NCI-H69 (cell line): ENCODE data around the gene TMEM212.
"Not testable (repeated sequence)": the region's sequence is repeated elsewhere in the genome, so short reads cannot be mapped to it uniquely, and the experiment has no call there.

Experiments used
- DNase-seq: peaks from one replicate; lab custom pipeline; 2025; lab: John Stamatoyannopoulos, UW

TMEM212 gene

GRCh38 chr3:171834461-171834801, 8.7 kb upstream of the TMEM212 start:
- DNase-seq: no peak

DNA sequence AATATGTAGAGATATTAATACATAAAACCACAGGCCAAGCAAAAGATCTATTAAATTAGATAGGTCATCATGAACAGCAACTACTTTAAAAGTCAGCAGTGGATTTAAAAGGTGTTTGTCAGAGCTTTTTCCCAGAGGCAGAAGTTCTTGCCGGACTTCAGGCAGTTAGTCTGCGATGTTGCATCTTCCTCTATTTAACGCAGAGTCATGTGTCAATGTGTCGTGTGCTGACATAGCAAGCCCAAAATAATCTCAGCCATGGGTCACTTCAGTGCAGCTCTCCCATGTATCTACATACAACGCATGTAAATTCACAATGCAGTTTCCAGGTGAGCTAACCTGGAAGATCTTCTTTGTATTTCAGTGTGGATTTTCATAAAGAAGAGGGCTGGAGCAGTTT, 8.0 kb upstream of the TMEM212 start:
- no peak for DNase-seq

DNA sequence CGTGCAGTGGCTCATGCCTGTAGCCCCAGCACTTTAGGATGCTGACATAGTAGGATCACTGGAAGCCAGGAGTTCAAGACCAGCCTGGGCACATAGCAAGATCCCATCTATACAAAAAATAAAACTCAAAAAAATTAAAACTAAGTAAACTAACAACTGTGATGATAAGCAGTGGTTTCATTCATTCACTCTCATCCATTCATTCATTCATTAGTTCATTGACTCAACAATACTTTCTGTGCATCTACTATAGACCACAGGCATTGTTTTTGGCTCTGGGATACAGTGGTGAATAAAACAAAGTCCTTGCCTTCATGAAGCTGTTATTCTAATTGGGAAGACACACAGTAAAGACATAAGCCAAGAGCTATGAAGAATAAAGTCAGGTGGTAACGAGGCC, 7.5 kb upstream of the TMEM212 start:
- DNase-seq: no peak

- no peak for DNase-seq
Measured at GRCh38 chr3:171836855-171837254, 6.3 kb upstream of the TMEM212 start.

DNA sequence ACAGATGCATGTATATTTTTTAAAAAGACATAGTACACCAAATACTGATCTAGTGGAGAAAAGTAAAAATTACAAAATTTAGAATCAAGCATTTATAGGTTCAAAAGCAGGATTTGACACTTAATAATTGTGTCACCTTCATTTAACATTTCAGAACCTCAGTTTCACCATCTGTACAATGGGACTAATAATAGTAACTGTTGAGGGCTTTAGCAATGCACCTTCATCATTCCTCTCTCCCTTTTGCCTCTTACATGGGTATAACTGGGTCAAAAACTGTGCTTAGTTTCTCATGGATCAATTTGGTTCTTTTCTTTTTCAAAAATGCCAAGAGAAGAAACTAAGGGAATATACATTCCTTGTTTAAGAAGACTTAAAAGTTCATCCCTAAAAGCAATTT, 5.5 kb upstream of the TMEM212 start:
- no peak for DNase-seq

DNA sequence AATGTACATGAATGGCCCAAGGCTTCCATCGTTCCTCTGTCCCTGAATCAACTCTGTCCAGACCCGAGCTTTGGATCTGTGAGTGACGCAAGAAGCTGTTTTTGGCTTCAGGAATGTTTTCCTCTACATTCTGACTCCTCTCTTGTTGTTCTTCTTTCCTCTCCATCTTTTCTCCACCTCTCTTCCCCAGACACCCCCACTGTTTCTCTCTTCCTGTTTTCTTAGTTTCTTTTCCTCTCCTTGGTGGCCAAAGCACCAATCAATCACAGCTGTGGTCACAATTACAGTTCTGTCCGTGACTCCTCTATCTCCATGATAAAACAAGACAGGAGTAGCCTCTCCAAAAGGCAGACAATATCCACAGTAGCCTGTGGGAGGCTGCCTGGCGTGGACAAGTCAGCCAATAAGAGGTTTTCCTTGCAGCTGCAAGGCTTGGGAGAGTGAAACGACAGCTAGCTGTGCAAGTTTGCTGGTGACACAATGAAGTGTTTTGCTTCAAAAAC, 4.9 kb upstream of the TMEM212 start:
- peak; percentile 21 for DNase-seq

DNA sequence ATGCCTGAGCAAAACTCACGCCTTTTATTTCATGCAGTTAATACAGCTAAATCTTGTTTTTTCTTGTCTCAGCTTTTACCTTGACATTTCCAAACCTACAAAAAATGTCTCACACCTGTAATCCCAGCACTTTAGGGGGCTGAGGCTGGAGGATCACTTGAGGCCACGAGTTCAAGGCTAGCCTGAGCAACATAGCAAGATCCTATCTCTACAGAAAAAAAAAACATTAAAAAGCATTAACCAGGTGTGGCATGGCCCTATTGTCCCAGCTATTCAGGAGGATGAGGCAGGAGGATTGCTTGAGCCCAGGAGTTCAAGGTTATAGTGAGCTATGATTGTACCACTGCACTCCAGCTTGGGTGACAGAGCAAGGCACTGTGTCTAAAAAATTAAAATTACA, 3.9 kb upstream of the TMEM212 start:
- DNase-seq: no peak

DNA sequence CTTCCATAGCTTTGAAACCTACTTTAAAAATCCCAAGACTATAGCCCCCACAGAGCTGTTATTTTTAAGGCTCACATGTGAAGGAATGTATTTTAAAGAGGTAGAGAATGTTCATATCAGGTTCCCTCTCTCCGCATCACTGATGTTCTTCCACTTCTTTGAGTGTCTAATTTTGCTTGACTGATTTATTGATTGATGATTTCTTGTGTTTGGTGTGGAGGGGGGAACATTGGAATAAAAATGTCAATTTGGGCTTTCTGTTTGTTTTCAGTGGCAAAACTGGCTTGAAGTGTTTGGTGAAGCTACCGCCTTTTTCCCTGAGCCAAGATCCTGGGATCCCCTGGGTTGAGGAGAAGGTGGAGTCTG, 2.7 kb upstream of the TMEM212 start:
- DNase-seq: no peak

DNA sequence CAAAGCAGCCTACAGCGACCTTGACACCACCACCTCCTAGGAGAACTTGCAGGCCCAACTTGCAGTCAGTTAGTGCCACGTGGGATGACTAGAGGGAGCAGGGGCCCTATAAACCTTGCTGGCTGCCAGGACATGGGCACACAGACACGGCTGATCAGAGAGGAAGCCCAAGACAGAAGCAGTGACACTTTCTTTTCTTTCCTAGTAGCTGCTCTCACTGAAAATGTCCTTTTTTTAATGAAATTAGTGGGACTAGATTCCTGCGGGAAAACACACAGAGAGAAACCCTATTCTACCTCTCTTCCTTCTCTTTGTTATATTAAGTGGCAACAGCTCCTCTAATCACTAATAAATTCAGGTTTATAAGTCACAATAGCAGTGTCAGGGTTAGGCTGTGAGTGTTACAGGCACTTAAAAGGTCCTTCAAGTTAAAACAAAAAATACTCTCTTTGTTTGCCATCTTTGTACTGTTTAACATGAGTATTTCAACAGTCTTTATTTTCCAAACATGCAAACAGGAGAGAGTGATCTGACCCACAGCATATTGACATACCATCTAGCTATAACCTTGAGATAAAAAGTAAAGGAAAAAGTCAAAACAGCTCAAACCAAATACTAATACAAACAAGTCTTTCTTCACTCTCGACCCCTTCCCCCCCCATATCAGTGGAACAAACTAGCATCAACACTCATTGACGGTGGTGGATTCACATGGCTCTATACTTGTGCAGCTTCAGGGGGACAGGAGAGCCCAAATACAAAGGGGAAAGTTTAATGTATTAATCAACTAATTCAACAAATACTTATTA, 2.1 kb upstream of the TMEM212 start:
- DNase-seq: no peak

DNA sequence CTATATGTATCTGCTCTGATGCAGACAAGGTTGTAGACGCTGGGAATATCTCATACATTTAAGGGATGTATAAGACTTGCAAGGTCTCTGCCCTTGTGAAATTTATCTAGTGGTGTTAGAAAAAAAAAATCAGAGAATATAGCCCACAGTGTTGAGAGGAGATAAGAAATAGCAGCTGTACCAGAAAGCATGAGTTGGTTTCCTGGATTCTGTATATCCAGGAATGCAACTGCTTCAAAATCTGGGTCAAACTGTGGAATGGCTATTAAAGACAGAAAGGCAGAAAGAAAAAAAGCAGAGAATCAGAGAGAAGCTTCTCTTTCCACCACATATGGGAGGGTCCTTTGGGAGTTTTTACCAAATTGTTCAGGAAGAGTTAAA, 1.5 kb upstream of the TMEM212 start:
- no peak for DNase-seq

DNA sequence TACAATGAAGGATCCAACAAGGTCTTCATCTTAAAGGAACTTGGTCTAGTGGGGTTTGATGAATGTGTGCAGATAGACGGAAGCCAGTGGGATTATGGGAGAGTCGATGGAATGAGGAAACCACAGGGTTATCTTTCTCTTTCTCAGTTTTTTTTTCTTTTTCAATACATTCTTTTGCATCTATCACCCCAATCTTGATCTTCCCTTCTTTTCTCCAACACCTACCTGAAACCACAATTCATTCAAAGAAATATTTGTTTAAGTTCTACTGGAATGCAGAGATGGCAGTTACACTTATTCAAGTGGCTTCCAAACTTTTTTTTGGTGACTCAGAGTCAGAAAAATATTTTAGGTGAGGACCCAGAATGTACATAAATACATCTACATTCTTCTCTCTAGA, 1.7 kb downstream of the TMEM212 start:
- no peak for DNase-seq

DNA sequence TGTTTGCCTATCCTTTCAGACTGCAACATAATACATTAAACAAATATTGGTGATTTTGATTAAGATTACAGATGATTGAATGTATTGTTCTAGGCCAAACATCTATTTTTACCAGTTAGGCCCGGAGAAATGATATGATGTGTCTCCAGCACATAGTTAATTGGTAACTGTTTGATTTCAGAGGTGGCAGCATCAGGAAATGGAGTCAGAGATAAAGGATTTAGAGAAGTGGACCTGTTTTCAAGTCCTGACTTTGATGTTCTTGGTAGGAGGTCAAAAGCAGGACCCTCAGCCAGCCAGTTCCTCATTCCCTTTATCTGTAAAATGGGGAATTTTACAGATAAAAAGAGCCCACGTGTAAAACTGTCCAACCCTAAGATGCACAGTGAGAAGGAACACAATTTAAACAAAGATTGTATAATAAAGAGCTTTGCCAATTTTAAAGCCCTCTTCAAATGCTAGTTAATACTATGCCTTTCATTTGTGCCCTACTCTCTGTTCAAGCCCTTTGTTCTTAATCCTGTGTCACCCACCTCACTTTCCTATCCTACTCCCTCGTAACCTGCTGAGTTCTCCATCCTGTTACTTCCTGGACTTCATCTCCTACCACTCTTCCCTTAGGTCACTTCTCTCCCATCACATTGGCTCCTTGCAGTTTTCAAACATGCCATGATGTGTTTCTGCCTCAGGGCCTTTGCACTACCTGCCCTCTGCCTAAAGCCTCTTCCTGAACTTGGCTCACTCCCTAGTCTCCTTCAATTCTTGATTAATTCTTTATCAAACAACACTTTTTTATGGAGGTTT, 2.5 kb downstream of the TMEM212 start:
- no peak for DNase-seq

GRCh38 chr3:171846597-171846996, 3.4 kb downstream of the TMEM212 start:
- DNase-seq: no peak

GRCh38 chr3:171847133-171847532, 4.0 kb downstream of the TMEM212 start:
- DNase-seq: no peak

GRCh38 chr3:171847595-171848259, 4.6 kb downstream of the TMEM212 start:
- DNase-seq: no peak

- DNase-seq: no peak
Measured at GRCh38 chr3:171849617-171850319, 6.6 kb downstream of the TMEM212 start.

DNA sequence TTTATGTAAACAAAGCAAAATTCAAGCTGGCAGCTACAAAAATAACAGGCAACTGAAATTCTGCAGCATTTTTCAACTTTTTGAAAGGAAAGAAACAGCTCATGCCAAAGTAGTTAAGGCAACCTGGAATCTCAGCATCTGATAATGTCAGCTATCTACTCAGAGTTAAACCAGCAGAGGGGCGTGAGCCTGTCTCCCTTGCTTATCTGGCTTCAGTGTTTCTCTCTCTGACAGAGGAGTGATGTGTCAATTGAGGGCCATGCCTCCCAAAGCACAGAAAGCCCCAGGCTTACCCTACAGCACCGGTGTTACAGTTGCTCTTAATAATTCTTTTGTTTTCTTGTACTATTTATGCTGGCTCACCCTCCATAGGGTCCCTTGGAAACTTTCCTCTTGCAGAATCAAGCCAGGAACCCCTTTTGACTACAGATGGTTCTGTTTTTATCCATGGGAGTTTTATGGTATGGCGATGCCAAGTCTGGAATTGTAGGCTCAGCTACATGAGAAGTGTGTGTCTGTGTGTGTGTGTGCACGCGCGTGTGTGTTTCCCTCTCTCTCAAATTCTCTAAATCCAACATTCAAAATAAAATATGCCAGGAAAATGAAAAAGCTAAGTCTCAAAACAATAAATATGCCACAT, 7.3 kb downstream of the TMEM212 start:
- DNase-seq: no peak

GRCh38 chr3:171850960-171851659, 8.0 kb downstream of the TMEM212 start:
- DNase-seq: no peak

DNA sequence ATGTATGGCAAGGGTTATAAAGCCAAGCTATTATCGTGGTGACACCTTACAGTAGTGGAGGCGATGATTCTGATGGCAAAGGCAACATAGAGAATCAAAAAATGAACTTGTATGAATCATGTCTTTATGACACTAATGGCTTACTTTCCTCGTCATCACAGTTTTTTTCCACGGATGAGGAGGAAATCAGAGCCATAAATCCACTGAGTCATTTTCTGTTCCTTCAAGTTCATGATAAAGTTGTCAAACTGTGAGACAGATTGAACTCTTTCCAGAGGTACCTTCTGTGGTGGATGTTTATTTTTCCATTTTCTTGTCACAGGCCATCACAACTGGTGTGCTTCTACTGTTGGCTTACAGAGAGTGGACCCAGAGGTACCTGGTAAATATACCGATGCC, 8.5 kb downstream of the TMEM212 start:
- DNase-seq: no peak

DNA sequence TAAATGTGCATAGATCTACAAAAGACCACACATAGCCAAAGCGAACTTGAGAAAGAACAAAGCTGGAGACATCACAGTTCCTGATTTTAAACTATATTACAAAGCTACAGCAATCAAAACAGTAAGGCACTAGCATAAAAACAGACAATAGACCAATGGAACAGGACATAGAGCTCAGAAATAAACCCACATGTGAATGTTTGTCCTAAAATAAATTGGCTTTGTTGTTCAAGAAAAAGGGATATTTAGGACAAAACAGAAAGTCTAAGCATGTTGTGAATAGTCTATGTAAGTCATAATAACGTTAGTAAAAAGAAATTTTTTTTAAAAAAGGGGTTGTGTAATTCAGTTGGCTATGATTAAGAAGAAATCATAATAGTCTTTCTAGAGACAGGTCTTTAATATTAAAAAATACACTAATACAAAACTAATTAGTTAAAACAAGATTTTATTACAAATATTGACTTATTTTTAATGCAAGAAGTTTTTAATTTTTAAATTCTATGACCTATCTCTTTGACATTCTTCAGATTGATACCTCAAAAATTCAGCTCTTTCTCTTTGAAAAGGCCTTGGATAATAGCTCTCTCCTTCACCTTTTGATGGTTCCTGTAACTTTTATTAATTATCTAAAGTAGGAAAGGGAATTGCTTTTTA, 11.6 kb downstream of the TMEM212 start:
- DNase-seq: no peak

- not testable (repeated sequence) for DNase-seq
Measured at GRCh38 chr3:171858770-171859169, 15.6 kb downstream of the TMEM212 start.
